Osteoblast (primary cell): Measurements from ENCODE around the gene CD300E. TPM values are rescaled to one million over a fixed set of nuclear protein-coding genes. Genes with fewer than 3 reads are reported as not detected.

Experiments
- DNase-seq: peaks from one replicate; pipeline ENCODE4 v3.0.0; 2011; ENCODE audit warnings: low spot score, mixed read lengths; ENCODE audit not compliant: insufficient read length; ENCODE audit errors: missing footprints
- H2AFZ ChIP-seq: 2 replicates; pipeline ENCODE4 v1.6.0; 2011; ENCODE audit warnings: mild to moderate bottlenecking, low read length
- H3K27ac ChIP-seq: 2 replicates; pipeline ENCODE4 v1.5.1; 2011; ENCODE audit warnings: mild to moderate bottlenecking, low read depth, low read length, moderate library complexity
- H3K27me3 ChIP-seq: 2 replicates; pipeline ENCODE4 v1.6.0; 2012; ENCODE audit warnings: mild to moderate bottlenecking, control low read depth, inconsistent platforms, low read length, moderate library complexity; ENCODE audit not compliant: insufficient read depth
- H3K36me3 ChIP-seq: 2 replicates; pipeline ENCODE4 v1.5.1; 2011; ENCODE audit warnings: mild to moderate bottlenecking, low read length, control low read depth, moderate library complexity; ENCODE audit not compliant: insufficient read depth
- H3K4me1 ChIP-seq: 2 replicates; pipeline ENCODE4 v1.5.1; 2011; ENCODE audit warnings: mild to moderate bottlenecking, low read length, control low read depth, moderate library complexity; ENCODE audit not compliant: insufficient read depth
- H3K4me2 ChIP-seq: 2 replicates; pipeline ENCODE4 v1.6.0; 2011; ENCODE audit warnings: mild to moderate bottlenecking, low read length; ENCODE audit not compliant: insufficient read depth
- H3K4me3 ChIP-seq: fragments of 200-600 bp; sonication (generic); 3 replicates; pipeline ENCODE4 v1.5.1; 2012; ENCODE audit warnings: mild to moderate bottlenecking, low read length, inconsistent platforms; ENCODE audit not compliant: insufficient read depth
- H3K79me2 ChIP-seq: 2 replicates; pipeline ENCODE4 v1.6.0; 2012; ENCODE audit warnings: mild to moderate bottlenecking, low read length, control low read depth, inconsistent platforms; ENCODE audit not compliant: insufficient read depth
- H3K9me3 ChIP-seq: 2 replicates; pipeline ENCODE4 v1.5.1; 2011; ENCODE audit warnings: low read depth, low read length, control low read depth
- H4K20me1 ChIP-seq: 2 replicates; pipeline ENCODE4 v1.6.0; 2012; ENCODE audit warnings: mild to moderate bottlenecking, low read length, control low read depth; ENCODE audit not compliant: insufficient read depth
- total RNA-seq: library from RNA; depleted of rRNA; stranded (reverse); fragments of >200 nt; gene quantifications from 2 replicates; pipeline ENCODE4 v1.2.3, GENCODE V29; 2012
- TF ChIP-seq, protein P1 (sequence below): IDR thresholded peaks from 2 replicates; pipeline ENCODE4 v1.5.1; 2011; ENCODE audit warnings: mild to moderate bottlenecking, low read depth, low read length, moderate library complexity; ENCODE audit errors: extremely low read depth

CD300E gene
- total RNA-seq, 1 donor = under 0.01 TPM

DNA sequence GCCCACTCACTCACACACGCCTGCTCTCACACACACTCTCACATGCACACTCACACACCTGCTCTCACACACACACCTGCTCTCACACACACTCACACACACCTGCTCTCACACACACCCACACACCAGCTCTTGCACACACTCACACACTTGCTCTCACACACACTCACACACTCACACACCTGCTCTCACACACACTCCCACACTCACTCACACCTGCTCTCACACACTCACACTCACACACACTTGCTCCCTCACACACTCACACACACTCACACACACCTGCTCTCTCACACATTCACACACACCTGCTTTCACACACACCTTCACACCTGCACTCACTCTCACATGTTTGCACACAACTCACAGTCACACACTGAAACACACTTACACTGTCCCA, 60.2 kb downstream of the CD300E start:
- no peaks in the 10 kb centered on the region for H4K20me1 ChIP-seq
- H3K4me3 ChIP-seq = no peak overlapping the region
- H3K36me3 ChIP-seq = no peaks in the 10 kb centered on the region
- TF ChIP-seq, protein P1, sequence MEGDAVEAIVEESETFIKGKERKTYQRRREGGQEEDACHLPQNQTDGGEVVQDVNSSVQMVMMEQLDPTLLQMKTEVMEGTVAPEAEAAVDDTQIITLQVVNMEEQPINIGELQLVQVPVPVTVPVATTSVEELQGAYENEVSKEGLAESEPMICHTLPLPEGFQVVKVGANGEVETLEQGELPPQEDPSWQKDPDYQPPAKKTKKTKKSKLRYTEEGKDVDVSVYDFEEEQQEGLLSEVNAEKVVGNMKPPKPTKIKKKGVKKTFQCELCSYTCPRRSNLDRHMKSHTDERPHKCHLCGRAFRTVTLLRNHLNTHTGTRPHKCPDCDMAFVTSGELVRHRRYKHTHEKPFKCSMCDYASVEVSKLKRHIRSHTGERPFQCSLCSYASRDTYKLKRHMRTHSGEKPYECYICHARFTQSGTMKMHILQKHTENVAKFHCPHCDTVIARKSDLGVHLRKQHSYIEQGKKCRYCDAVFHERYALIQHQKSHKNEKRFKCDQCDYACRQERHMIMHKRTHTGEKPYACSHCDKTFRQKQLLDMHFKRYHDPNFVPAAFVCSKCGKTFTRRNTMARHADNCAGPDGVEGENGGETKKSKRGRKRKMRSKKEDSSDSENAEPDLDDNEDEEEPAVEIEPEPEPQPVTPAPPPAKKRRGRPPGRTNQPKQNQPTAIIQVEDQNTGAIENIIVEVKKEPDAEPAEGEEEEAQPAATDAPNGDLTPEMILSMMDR = no peak
- H3K4me2 ChIP-seq = no peak overlapping the region
- H3K27ac ChIP-seq = no peak overlapping the region
- no peak overlapping the region for H2AFZ ChIP-seq
- H3K4me1 ChIP-seq = peaks cover 6% of the 10 kb centered on the region
- peaks cover 6% of the 10 kb centered on the region for H3K27me3 ChIP-seq
- H3K9me3 ChIP-seq = no peaks in the 10 kb centered on the region
- no peaks in the 10 kb centered on the region for H3K79me2 ChIP-seq
- peak; percentile 13 for DNase-seq

DNA sequence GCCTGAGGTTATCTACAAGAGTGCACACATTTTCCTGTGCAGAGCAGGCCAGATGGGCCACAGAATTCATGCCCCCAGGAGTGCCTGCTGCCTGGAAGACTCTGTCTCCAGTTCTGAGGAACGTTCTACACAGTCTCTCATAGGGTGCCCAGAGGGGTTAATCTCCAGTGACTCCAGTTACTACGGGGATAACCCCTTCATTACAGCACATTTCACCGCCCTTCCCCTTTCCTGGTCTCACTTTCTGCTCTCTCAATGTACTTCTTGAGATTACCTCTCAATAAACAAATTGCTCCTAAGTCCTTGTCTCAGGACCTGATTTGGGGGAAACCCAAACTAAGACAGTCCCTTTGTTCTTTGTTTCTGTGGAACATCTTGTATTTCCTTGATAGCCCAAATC, 62.0 kb downstream of the CD300E start:
- Histone ChIP-seq H3K4me2 (no peak overlapping the region), H3K4me1 (no peaks in the 10 kb centered on the region), H4K20me1 (no peaks in the 10 kb centered on the region), H3K9me3 (no peaks in the 10 kb centered on the region), H3K79me2 (no peaks in the 10 kb centered on the region), H2AFZ (no peak overlapping the region), H3K27ac (no peak overlapping the region), H3K36me3 (no peaks in the 10 kb centered on the region), H3K27me3 (peaks cover 5% of the 10 kb centered on the region), H3K4me3 (no peak overlapping the region)
- TF ChIP-seq, protein P1 = no peak
- no peak for DNase-seq

Other genes with a start within 250 kb of the CD300E start
- 2.9 and 6.8 TPM in 2 replicates for gene GPRC5C, start 191.7 kb downstream of the CD300E start, total RNA-seq
- not detected in 2 replicates for gene CD300A, start 157.1 kb downstream of the CD300E start, total RNA-seq
- gene CD300LB, start 92.3 kb downstream of the CD300E start, total RNA-seq = not detected in 2 replicates
- gene CD300C, start 77.6 kb downstream of the CD300E start, total RNA-seq = under 0.01 TPM in 1 of 2 replicates, not detected in the other
- not detected in 2 replicates for gene CD300H, start 56.2 kb downstream of the CD300E start, total RNA-seq
- not detected in 2 replicates for gene CD300LD, start 31.5 kb downstream of the CD300E start, total RNA-seq
- not detected in 2 replicates for gene CD300LF, start 89.2 kb upstream of the CD300E start, total RNA-seq
- gene RAB37, start 113.5 kb upstream of the CD300E start, total RNA-seq = under 0.01 and 0.36 TPM in 2 replicates
- 15.9 and 22.1 TPM in 2 replicates for gene NHERF1, start 124.9 kb upstream of the CD300E start, total RNA-seq
- gene NAT9, start 152.6 kb upstream of the CD300E start, total RNA-seq = 33.0 and 35.1 TPM in 2 replicates
- gene GRIN2C, start 236.1 kb upstream of the CD300E start, total RNA-seq = 0.29 and 0.72 TPM in 2 replicates
- 23.5 and 25.9 TPM in 2 replicates for gene FDXR, start 249.3 kb upstream of the CD300E start, total RNA-seq